Adrenal gland (tissue), 5 donors: Measurements from ENCODE around the gene NCKIPSD.

Experiments used
- CTCF ChIP-seq, 6 experiments: fragments of 450-650 bp in 4 of 6; fragments of 200-600 bp in 2 of 6; sonication (generic) in 1 of 6; IDR thresholded peaks; 1 replicate in 5 of 6; 2 replicates in 1 of 6; pipeline versions ENCODE4 v1.5.1 to v1.8.0; 2016 to 2021; ENCODE audit warnings: antibody characterized with exemption in 6 of 6, mild to moderate bottlenecking in 2 of 6, moderate library complexity in 1 of 6
- POLR2A ChIP-seq, 2 donors: fragments of 450-650 bp; IDR thresholded peaks; one replicate each; pipeline ENCODE4 v1.6.1; 2017; ENCODE audit warnings: antibody characterized with exemption in 2 of 2, mild to moderate bottlenecking in 2 of 2, moderate library complexity in 1 of 2
- donor health status: DM: no; HTN: no; CAD: no.

DNA sequence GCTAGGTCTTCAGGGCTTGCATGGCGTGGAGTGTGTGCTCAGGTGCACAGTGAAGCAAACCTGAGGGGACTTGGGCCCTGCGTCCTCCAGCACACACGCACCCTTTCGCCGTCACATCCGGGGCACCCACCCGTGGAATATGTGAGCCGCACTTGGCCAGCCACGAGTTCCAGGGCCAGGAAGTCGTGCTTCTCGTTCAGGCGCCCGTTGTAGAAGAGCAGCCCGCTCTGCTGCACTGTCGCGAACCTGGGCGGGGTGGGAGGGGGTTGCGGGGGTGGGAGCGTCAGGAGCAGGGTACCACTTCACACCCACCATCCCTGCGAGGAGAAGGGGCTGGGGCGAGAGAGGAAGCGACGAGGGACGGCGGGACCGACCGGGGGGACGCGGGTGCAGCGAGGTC, 30.1 kb downstream of the NCKIPSD start:
- no peak for TF ChIP-seq CTCF (IDR thresholded peaks at IDR 0.05)
- TF ChIP-seq POLR2A (IDR thresholded peaks at IDR 0.05): no peak
